Measurements from ENCODE around the gene DDX47. TPM values are rescaled to one million over a fixed set of nuclear protein-coding genes. Genes with fewer than 3 reads are reported as not detected.
"Not testable (repeated sequence)": the region's sequence is repeated elsewhere in the genome, so short reads cannot be mapped to it uniquely, and the experiment has no call there.

The DDX47 gene
- total RNA-seq, 4 donors from 2014 or later = 49.2 to 66.7 (median 60.2) TPM

DNA sequence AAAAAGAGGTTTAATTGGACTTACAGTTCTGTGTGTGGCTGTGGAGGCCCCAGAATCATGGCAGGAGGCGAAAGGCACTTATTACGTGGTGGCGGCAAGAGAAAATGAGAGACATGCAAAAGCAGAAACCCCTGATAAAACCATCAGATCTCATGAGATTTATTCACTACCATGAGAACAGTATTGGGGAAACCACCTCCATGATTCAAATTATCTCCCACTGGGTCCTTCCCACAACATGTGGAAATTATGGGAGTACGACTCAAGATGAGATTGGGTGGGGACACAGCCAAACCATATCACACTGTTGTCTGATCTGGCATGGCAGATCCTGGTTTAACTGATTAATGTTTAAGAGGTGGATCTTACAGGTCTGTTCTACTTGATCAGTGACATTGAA lies 5.6 kb downstream of the DDX47 start:
- peaks cover under 1 to 47% of the 10 kb centered on the region in 2 donors for H3K36me3 ChIP-seq
- TF ChIP-seq CTCF (IDR thresholded peaks at IDR 0.05) (no peak), POLR2A (IDR thresholded peaks at IDR 0.05) (no peak), POLR2AphosphoS5 (IDR thresholded peaks at IDR 0.05) (no peak), EP300 (IDR thresholded peaks at IDR 0.05) (no peak)
- no peaks in the 10 kb centered on the region for H3K9me3 ChIP-seq
- ATAC-seq = no peak
- no peak overlapping the region for H3K4me3 ChIP-seq
- peak overlapping the region in 3 of 4 donors; percentile 48 to 67 (median 64) for H3K27ac ChIP-seq
- WGBS, 2 donors (ENCODE audit: low coverage in 1 of 2) = 89 to 90% methylated on average over 4 of the region's 4 CpGs
- H3K27me3 ChIP-seq = no peaks in the 10 kb centered on the region
- peaks cover 13 to 59% (median 16%) of the 10 kb centered on the region in 3 donors for H3K4me1 ChIP-seq

DNA sequence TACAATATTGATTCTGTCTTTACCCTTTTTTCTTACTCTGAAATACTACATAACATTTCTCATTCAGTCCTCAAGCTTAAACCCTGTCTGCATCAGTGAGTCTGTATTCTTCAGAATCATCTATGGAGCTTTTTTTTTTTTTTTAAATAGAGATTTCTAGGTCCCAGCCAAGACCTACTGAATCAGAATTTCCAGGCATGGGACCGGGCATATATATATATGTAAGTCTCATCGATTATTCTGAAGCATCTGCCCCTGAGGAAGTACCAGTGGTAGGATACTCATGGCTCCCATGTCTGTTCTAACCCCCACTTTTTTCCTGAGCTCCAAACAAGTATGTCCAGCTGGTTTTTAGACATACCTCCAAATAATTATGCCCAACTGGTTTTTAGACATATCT lies 6.1 kb downstream of the DDX47 start:
- no peak for ATAC-seq
- H3K4me1 ChIP-seq = peaks cover 9 to 53% (median 12%) of the 10 kb centered on the region in 3 donors
- H3K4me3 ChIP-seq = no peak overlapping the region
- no peaks in the 10 kb centered on the region for H3K9me3 ChIP-seq
- 87 to 100% methylated on average over 2 of the region's 2 CpGs for WGBS, 2 donors (ENCODE audit: low coverage in 1 of 2)
- peak overlapping the region; percentile 47 to 67 (median 64) for H3K27ac ChIP-seq
- TF ChIP-seq POLR2A (IDR thresholded peaks at IDR 0.05) = no peak
- no peak for TF ChIP-seq CTCF (IDR thresholded peaks at IDR 0.05)
- no peak for TF ChIP-seq POLR2AphosphoS5 (IDR thresholded peaks at IDR 0.05)
- no peak for TF ChIP-seq EP300 (IDR thresholded peaks at IDR 0.05)
- H3K36me3 ChIP-seq = peaks cover 4 to 52% of the 10 kb centered on the region in 2 donors
- no peaks in the 10 kb centered on the region for H3K27me3 ChIP-seq

- WGBS, 2 donors (ENCODE audit: low coverage in 1 of 2) = 0 to 25% methylated on average over 2 of the region's 2 CpGs
- no peak overlapping the region for H3K4me3 ChIP-seq
- H3K9me3 ChIP-seq = no peaks in the 10 kb centered on the region
- H3K36me3 ChIP-seq = peaks cover 4 to 55% of the 10 kb centered on the region in 2 donors
- peaks cover 7 to 47% (median 8%) of the 10 kb centered on the region in 3 donors for H3K4me1 ChIP-seq
- H3K27ac ChIP-seq = peak overlapping the region; percentile 47 to 67 (median 64)
- ATAC-seq = peak; percentile 66
- no peak for TF ChIP-seq CTCF (IDR thresholded peaks at IDR 0.05)
- TF ChIP-seq POLR2AphosphoS5 (IDR thresholded peaks at IDR 0.05) = peak; percentile 62
- no peak for TF ChIP-seq EP300 (IDR thresholded peaks at IDR 0.05)
- TF ChIP-seq POLR2A (IDR thresholded peaks at IDR 0.05) = no peak
- no peaks in the 10 kb centered on the region for H3K27me3 ChIP-seq
Observed at GRCh38 chr12:12819752-12820311, 6.7 kb downstream of the DDX47 start.

DNA sequence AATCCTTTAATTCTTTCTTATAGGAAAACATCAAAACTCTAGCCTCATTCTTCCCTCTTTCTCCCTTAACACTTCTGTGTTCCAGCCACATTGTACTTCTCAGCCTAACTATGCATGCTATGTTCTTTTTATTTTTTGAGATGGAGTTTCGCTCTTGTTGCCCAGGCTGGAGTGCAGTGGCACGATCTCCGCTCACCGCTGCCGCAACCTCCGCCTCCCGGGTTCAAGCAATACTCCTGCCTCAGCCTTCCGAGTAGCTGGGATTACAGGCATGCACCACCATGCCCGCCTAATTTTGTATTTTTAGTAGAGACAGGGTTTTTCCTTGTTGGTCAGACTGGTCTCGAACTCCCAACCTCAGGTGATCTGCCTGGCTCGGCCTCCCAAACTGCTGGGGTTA lies 7.2 kb downstream of the DDX47 start:
- WGBS, 2 donors (ENCODE audit: low coverage in 1 of 2) = 85 to 87% methylated on average over 3 to 11 of the region's 11 CpGs

GRCh38 chr12:12821975-12822374 lies 8.8 kb downstream of the DDX47 start:
- H3K27ac ChIP-seq = no peak overlapping the region
- peaks cover 7 to 26% (median 8%) of the 10 kb centered on the region in 3 donors for H3K4me1 ChIP-seq
- TF ChIP-seq POLR2A (IDR thresholded peaks at IDR 0.05) (no peak), EP300 (IDR thresholded peaks at IDR 0.05) (no peak), POLR2AphosphoS5 (IDR thresholded peaks at IDR 0.05) (no peak), CTCF (IDR thresholded peaks at IDR 0.05) (no peak)
- peaks cover 10 to 74% of the 10 kb centered on the region in 2 donors for H3K36me3 ChIP-seq
- no peak overlapping the region for H3K4me3 ChIP-seq
- no peaks in the 10 kb centered on the region for H3K9me3 ChIP-seq
- no peaks in the 10 kb centered on the region for H3K27me3 ChIP-seq
- ATAC-seq = no peak
- WGBS, 2 donors (ENCODE audit: low coverage in 1 of 2) = 87 to 91% methylated on average over 6 of the region's 6 CpGs

More for the DNA sequence above, 7.2 kb downstream of the DDX47 start:
- peak overlapping the region in 3 of 4 donors; percentile 64 to 67 (median 64) for H3K27ac ChIP-seq
- ATAC-seq, H3K27me3 ChIP-seq, H3K4me3 ChIP-seq, H3K9me3 ChIP-seq: not testable (repeated sequence)
- H3K36me3 ChIP-seq = peaks cover 7 to 58% of the 10 kb centered on the region in 2 donors
- H3K4me1 ChIP-seq = peaks cover 7 to 42% (median 8%) of the 10 kb centered on the region in 3 donors

Measured in gastroesophageal sphincter (tissue), 4 donors.